Endothelial cell (in vitro differentiated cells): ENCODE measurements around the gene ANTKMT. TPM values are rescaled to one million over a fixed set of nuclear protein-coding genes. Genes with fewer than 3 reads are reported as not detected.
"Not testable (repeated sequence)": the region's sequence is repeated elsewhere in the genome, so short reads cannot be mapped to it uniquely, and the experiment has no call there.

Experiments used
- DNase-seq: peaks from one replicate; pipeline ENCODE4 v3.0.0; 2021; ENCODE audit warnings: low spot score
- H3K27ac Mint-ChIP-seq: one replicate; pipeline ENCODE4 v1.8.0; 2021; ENCODE audit warnings: mixed read lengths, inconsistent platforms; ENCODE audit not compliant: unreplicated experiment
- H3K27me3 Mint-ChIP-seq: one replicate; pipeline ENCODE4 v1.8.0; 2021; ENCODE audit warnings: mild to moderate bottlenecking, moderate library complexity, mixed read lengths, inconsistent platforms; ENCODE audit not compliant: unreplicated experiment
- H3K36me3 Mint-ChIP-seq: one replicate; pipeline ENCODE4 v1.8.0; 2021; ENCODE audit warnings: mild to moderate bottlenecking, low read depth, mixed read lengths, inconsistent platforms; ENCODE audit not compliant: unreplicated experiment
- H3K4me1 Mint-ChIP-seq: one replicate; pipeline ENCODE4 v1.8.0; 2021; ENCODE audit warnings: mild to moderate bottlenecking, mixed read lengths, inconsistent platforms; ENCODE audit not compliant: unreplicated experiment
- H3K4me3 Mint-ChIP-seq: one replicate; pipeline ENCODE4 v1.8.0; 2021; ENCODE audit warnings: mild to moderate bottlenecking, mixed read lengths, inconsistent platforms; ENCODE audit not compliant: unreplicated experiment
- H3K9me3 Mint-ChIP-seq: one replicate; pipeline ENCODE4 v1.8.0; 2021; ENCODE audit warnings: mixed read lengths, inconsistent platforms; ENCODE audit not compliant: unreplicated experiment
- CTCF ChIP-seq: fragments of 200-600 bp; sonication (generic); IDR thresholded peaks from one replicate; pipeline ENCODE4 v1.5.0; 2021; ENCODE audit warnings: antibody characterized with exemption; ENCODE audit not compliant: unreplicated experiment
- total RNA-seq: library from RNA; stranded (reverse); fragmentation: NEBNext Ultra II Directional; extraction: Animal tissue kit (Norgen Biotek cat#: 25700); gene quantifications from one replicate; pipeline ENCODE4 v1.2.1, GENCODE V29; 2021; ENCODE audit not compliant: unreplicated experiment

Gene ANTKMT
- total RNA-seq, 1 donor from 2014 or later = 11.1 TPM

GRCh38 chr16:711548-712320 is 9.2 kb upstream of the ANTKMT start:
- peak; percentile 82 for TF ChIP-seq CTCF
- peak; percentile 92 for DNase-seq

GRCh38 chr16:712740-713250 is 8.2 kb upstream of the ANTKMT start:
- not testable (repeated sequence) for H3K4me1 Mint-ChIP-seq, H3K27ac Mint-ChIP-seq, H3K9me3 Mint-ChIP-seq, H3K36me3 Mint-ChIP-seq, H3K4me3 Mint-ChIP-seq
- H3K27me3 Mint-ChIP-seq = peaks cover 20% of the 10 kb centered on the region
- DNase-seq = peak; percentile 63
- TF ChIP-seq CTCF = peak; percentile 68

More at GRCh38 chr16:711548-712320, 9.2 kb upstream of the ANTKMT start:
- Mint-ChIP-seq H3K4me1 (no peaks in the 10 kb centered on the region), H3K27ac (no peak overlapping the region), H3K9me3 (no peaks in the 10 kb centered on the region), H3K4me3 (no peak overlapping the region), H3K36me3 (no peaks in the 10 kb centered on the region), H3K27me3 (peaks cover 25% of the 10 kb centered on the region)

- no peak for TF ChIP-seq CTCF
- Mint-ChIP-seq H3K9me3 (no peaks in the 10 kb centered on the region), H3K4me3 (no peak overlapping the region), H3K27ac (no peak overlapping the region), H3K36me3 (no peaks in the 10 kb centered on the region), H3K27me3 (peaks cover 15% of the 10 kb centered on the region), H3K4me1 (no peaks in the 10 kb centered on the region)
- no peak for DNase-seq
These were observed 6.9 kb upstream of the ANTKMT start for GRCh38 chr16:714079-714478.

GRCh38 chr16:714558-715476 is 6.1 kb upstream of the ANTKMT start, which contains the start of gene METRN:
METRN (plus strand) TSS chr16:715118; CDS start chr16:715290, 172 bp downstream.
- H3K4me3 Mint-ChIP-seq = no peak within 1 kb of the TSS
- no peaks in the 10 kb centered on the region for H3K36me3 Mint-ChIP-seq
- H3K4me1 Mint-ChIP-seq = no peaks in the 10 kb centered on the region
- no peaks in the 10 kb centered on the region for H3K9me3 Mint-ChIP-seq
- TF ChIP-seq CTCF = no peak
- peak; percentile 92 for DNase-seq
- H3K27me3 Mint-ChIP-seq = peaks cover 19% of the 10 kb centered on the region
- no peak within 1 kb of the TSS for H3K27ac Mint-ChIP-seq
